GM18505 (cell line): ENCODE results near the gene ALG12.

Experiments
- ATAC-seq: cut with Tn5 transposase; IDR thresholded peaks from one replicate; pipeline ENCODE4 v1.9.1; 2021; ENCODE audit not compliant: unreplicated experiment
- POLR2A ChIP-seq: IDR thresholded peaks from 4 replicates; pipeline ENCODE4 v1.6.1; 2011; ENCODE audit warnings: borderline replicate concordance; ENCODE audit not compliant: insufficient read depth, insufficient read length; ENCODE audit errors: extremely low read depth

ALG12 gene

DNA sequence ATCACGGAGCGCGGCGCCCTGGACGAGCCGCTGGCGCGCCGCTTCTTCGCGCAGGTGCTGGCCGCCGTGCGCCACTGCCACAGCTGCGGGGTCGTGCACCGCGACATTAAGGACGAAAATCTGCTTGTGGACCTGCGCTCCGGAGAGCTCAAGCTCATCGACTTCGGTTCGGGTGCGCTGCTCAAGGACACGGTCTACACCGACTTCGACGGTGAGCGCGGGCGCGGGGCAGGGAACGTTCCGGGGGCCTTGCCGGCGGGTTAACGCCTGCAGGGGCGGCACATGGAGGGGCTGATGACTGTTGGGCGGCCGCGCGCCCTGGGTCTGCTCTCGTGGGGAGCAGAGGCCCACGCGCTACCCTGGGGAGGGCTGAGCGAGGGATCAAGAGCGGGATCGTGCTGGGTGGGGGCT, 43.4 kb upstream of the ALG12 start:
- TF ChIP-seq POLR2A: no peak
- no peak for ATAC-seq

- no peak for TF ChIP-seq POLR2A
- ATAC-seq: no peak
Observed at GRCh38 chr22:49961005-49961600, 42.9 kb upstream of the ALG12 start.

DNA sequence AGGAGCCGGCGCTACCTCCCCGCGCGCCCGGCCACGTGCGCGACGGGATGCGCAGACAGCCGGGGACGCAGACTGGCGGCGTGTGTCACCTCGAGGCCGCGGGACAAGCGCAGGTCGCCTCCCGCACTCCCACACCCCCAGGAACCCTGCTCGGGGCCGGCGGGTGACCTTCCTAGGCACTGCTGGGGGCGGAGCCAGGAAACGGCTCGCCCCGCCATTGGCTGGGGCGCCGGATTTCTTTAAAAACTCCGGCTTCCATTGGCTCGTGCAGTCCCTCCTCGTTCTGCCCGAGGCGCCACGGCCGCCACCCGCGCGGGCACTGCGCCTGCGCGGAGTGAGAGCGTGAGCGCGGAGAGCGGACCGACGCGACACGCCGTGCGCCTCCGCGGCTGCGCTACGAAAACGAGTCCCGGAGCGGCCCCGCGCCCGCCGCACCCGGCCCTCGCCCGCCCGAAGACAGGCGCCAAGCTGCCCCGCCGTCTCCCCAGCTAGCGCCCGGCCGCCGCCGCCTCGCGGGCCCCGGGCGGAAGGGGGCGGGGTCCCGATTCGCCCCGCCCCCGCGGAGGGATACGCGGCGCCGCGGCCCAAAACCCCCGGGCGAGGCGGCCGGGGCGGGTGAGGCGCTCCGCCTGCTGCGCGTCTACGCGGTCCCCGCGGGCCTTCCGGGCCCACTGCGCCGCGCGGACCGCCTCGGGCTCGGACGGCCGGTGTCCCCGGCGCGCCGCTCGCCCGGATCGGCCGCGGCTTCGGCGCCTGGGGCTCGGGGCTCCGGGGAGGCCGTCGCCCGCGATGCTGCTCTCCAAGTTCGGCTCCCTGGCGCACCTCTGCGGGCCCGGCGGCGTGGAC, 42.1 kb upstream of the ALG12 start, which contains the start of gene PIM3:
TSS of gene PIM3 (plus strand) at position 614 of the 846 bp plus-strand sequence. CDS start at position 790, 176 bp downstream.
- TF ChIP-seq POLR2A: peak; percentile 88
- ATAC-seq: peak; percentile 44

DNA sequence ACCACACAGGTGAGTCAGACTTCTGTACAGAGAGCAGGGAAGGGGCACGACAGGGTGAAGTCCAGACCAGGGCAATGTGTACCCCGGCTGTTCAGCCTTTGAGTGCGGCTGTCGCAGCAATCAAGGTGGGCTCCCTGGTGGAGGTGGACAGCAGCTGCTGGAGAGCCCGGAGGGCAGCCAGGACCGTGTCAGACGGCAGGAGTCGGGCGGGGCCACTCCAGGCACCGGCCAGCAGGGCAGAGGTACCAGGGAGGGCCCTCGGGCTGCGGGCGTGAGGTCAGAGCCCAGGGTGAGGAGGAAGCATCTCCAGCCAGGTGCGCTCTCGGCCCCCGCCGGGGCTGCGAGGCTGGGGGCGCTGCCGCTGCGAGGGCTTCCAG, 41.5 kb upstream of the ALG12 start:
- no peak for TF ChIP-seq POLR2A
- no peak for ATAC-seq

- TF ChIP-seq POLR2A: no peak
- ATAC-seq: no peak
Observed at GRCh38 chr22:49958931-49959781, 40.9 kb upstream of the ALG12 start.

DNA sequence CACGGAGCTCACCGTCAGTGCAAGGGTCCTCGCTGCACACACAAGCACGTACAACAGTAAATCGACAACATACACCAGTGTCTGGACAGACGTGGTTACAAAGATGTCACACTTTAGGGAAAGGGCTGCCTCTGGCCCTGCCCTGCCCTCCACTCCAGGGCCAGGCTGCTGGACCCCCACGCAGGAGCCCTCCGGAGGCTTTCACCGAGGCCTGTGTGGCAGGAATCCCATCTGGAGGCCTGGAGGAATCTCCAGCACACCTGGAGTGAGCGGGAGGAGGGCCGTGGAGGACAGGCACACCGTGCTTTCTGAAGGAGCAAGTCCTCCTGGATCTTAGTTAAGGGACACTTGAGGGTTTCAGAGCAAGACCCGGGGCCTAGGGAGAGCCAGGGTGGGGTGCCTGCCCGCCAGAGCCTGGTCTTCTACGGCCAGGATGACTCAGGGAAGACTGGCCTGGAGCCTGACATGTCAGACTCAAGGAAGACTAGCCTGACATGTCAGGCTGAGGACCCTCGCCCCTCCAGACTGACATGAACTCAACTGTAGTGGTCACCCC, 40.2 kb upstream of the ALG12 start:
- no peak for TF ChIP-seq POLR2A
- ATAC-seq: no peak

GRCh38 chr22:49957826-49958365, 39.7 kb upstream of the ALG12 start:
- TF ChIP-seq POLR2A: no peak
- ATAC-seq: no peak

- TF ChIP-seq POLR2A: no peak
- ATAC-seq: no peak
Observed at GRCh38 chr22:49956914-49957825, 38.9 kb upstream of the ALG12 start.

GRCh38 chr22:49956418-49956770, 38.2 kb upstream of the ALG12 start:
- no peak for ATAC-seq
- no peak for TF ChIP-seq POLR2A

DNA sequence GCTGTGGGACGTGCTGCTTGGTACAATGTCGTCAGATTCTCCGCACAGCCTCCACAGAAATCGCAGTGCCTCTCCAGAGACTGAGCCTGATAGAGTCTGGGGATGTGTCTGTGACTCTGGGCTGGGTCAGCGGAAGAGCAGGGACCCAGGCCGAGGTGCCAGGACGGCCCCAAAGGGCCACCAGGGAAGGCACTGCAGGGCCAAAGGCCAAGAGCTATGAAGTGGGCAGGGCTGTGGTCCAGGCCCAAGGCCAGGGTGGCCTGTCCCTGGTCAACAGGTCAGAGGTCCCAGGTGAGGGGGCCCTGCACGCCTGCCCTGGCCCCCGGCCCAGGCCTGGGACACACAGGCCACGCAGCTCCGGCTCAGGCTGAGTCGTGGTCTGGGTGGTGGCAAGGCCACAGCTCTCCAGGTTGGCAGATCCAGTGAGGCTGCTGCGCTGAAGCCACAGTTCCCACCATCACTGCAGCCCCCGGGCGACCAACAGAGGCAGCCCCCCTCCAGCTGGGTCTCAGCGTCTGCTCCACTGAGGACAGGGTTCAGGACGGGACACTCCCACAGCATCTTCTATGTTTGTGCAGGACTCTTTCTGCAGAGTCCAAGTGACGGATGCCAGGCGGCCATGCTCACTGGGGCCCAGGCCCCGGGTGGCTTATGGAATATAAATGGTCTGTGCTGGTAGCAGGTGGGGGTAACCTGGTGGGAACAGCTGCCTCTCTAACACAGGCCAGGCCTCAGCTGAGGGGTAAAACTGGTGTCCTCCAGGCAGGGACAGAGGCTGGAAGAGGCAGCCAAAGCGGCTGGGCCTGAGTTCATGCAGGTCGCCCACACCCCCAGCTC, 37.6 kb upstream of the ALG12 start:
- no peak for TF ChIP-seq POLR2A
- no peak for ATAC-seq

- ATAC-seq: no peak
- no peak for TF ChIP-seq POLR2A
Observed at GRCh38 chr22:49954991-49955580, 36.8 kb upstream of the ALG12 start.
